GM12878 (cell line): ENCODE measurements around the gene SAP30L. TPM values are rescaled to one million over a fixed set of nuclear protein-coding genes. Genes with fewer than 3 reads are reported as not detected.

ENCODE experiments used
- ATAC-seq: fragments of 200-7000 bp; cut with Tn5 transposase; 3 replicates; pipeline ENCODE4 v1.9.1; 2020; ENCODE audit warnings: mild to moderate bottlenecking, moderate library complexity
- BruUV-seq: library from RNA; stranded (reverse); fragments of 400-500 nt; replicated peaks from 2 replicates; lab custom pipeline; 2021; lab: Mats Ljungman, UMichigan
- CTCF ChIA-PET: fragments of 300-600 bp; sonication (Branson Sonifier 250); formaldehyde crosslinking; extraction: SDS; loops from one replicate; lab custom pipeline; 2021; ENCODE audit warnings: inconsistent platforms; lab: Yijun Ruan, JAX
- POLR2A ChIA-PET: fragments of 350-600 bp; formaldehyde crosslinking; extraction: SDS; loops from one replicate; lab custom pipeline; 2021; ENCODE audit warnings: inconsistent platforms; lab: Charles Lee
- RAD21 ChIA-PET: fragments of 300-600 bp; sonication (Branson Sonifier 250); formaldehyde crosslinking; loops from one replicate; lab custom pipeline; 2023; ENCODE audit warnings: antibody characterized with exemption; ENCODE audit not compliant: unreplicated experiment; lab: Charles Lee
- SMC1A ChIA-PET: fragments of 300-600 bp; sonication (Branson Sonifier 250); formaldehyde crosslinking; loops from one replicate; lab custom pipeline; 2023; ENCODE audit not compliant: unreplicated experiment, uncharacterized antibody; lab: Charles Lee
- DNase-seq: peaks from one replicate; pipeline ENCODE4 v3.0.0-alpha.2; 2011; ENCODE audit warnings: low read depth, low spot score
- FAIRE-seq: peaks from 3 replicates; lab custom pipeline; 2011; peaks lifted over from hg19 to GRCh38; lab: Jason Lieb, UNC
- H2AFZ ChIP-seq: 2 replicates; pipeline ENCODE4 v1.6.0; 2011; ENCODE audit warnings: low read depth, low read length, control low read depth; ENCODE audit not compliant: control insufficient read depth
- H3K27ac ChIP-seq: 2 replicates; pipeline ENCODE4 v1.5.1; 2011; ENCODE audit warnings: control low read depth; ENCODE audit not compliant: control insufficient read depth, insufficient read depth
- H3K27me3 ChIP-seq, 2 experiments: replicated peaks in 1 of 2; 2 replicates each; pipeline versions ENCODE4 v1.6.0 to v1.6.1; 2011; ENCODE audit warnings: low read length in 1 of 2; ENCODE audit not compliant: control insufficient read depth in 2 of 2, insufficient read depth in 2 of 2
- H3K36me3 ChIP-seq, 2 experiments: 2 replicates each; pipeline ENCODE4 v1.5.1; 2011; ENCODE audit warnings: low read length in 1 of 2; ENCODE audit not compliant: control insufficient read depth in 2 of 2, insufficient read depth in 2 of 2
- H3K4me1 ChIP-seq: 2 replicates; pipeline ENCODE4 v1.6.1; 2011; ENCODE audit warnings: mild to moderate bottlenecking, low read length, moderate library complexity, mixed read lengths; ENCODE audit not compliant: control insufficient read depth, insufficient read depth
- H3K4me2 ChIP-seq: 2 replicates; pipeline ENCODE4 v1.6.0; 2011; ENCODE audit warnings: control low read depth; ENCODE audit not compliant: control insufficient read depth, insufficient read depth
- H3K4me3 ChIP-seq: fragments of 200-600 bp; sonication (generic); 2 replicates; pipeline ENCODE4 v1.5.1; 2016
- H3K79me2 ChIP-seq: 2 replicates; pipeline ENCODE4 v1.6.0; 2011; ENCODE audit warnings: low read length; ENCODE audit not compliant: control insufficient read depth, insufficient read depth
- H3K9ac ChIP-seq: 2 replicates; pipeline ENCODE4 v1.8.0; 2011; ENCODE audit warnings: low read length, control low read depth, mixed read lengths; ENCODE audit not compliant: control insufficient read depth, insufficient read depth
- H3K9me3 ChIP-seq: replicated peaks from 3 replicates; pipeline ENCODE4 v1.5.1; 2011; ENCODE audit warnings: mild to moderate bottlenecking, low read length; ENCODE audit not compliant: control insufficient read depth, insufficient read depth
- H4K20me1 ChIP-seq: 2 replicates; pipeline ENCODE4 v1.6.0; 2011; ENCODE audit not compliant: control insufficient read depth, insufficient read depth
- BMI1 ChIP-seq: fragments of 450-650 bp; IDR thresholded peaks from 2 replicates; pipeline ENCODE4 v1.6.1; 2016; ENCODE audit warnings: mild to moderate bottlenecking, moderate library complexity, borderline replicate concordance
- CHD4 ChIP-seq: fragments of 200-600 bp; sonication (generic); IDR thresholded peaks from 2 replicates; pipeline ENCODE4 v1.6.1; 2016; ENCODE audit warnings: mild to moderate bottlenecking
- CREB1 ChIP-seq: IDR thresholded peaks from 2 replicates; pipeline ENCODE4 v1.6.1; 2012; ENCODE audit warnings: low read depth, mild to moderate bottlenecking, inconsistent platforms
- EED ChIP-seq: sonication (generic); IDR thresholded peaks from 2 replicates; pipeline ENCODE4 v1.6.1; 2016; ENCODE audit warnings: antibody characterized with exemption, low read depth
- GABPA ChIP-seq: IDR thresholded peaks from 2 replicates; pipeline ENCODE4 v1.6.1; 2014; ENCODE audit warnings: antibody characterized with exemption, low read depth, mild to moderate bottlenecking, inconsistent platforms
- POLR2A ChIP-seq: IDR thresholded peaks from 2 replicates; pipeline ENCODE4 v1.6.1; 2011; ENCODE audit warnings: low read depth, mild to moderate bottlenecking, low read length
- SPI1 ChIP-seq: IDR thresholded peaks from 2 replicates; pipeline ENCODE4 v1.6.1; 2011; ENCODE audit warnings: low read depth, mild to moderate bottlenecking, low read length, moderate library complexity, borderline replicate concordance; ENCODE audit not compliant: insufficient read depth
- SREBF1 ChIP-seq: IDR thresholded peaks from 2 replicates; pipeline ENCODE4 v1.6.1; 2012; ENCODE audit warnings: mild to moderate bottlenecking, low read length
- STAT1 ChIP-seq: fragments of 450-650 bp; conservative IDR thresholded peaks from 2 replicates; pipeline ENCODE4 v1.6.1; 2014; ENCODE audit warnings: antibody characterized with exemption, mild to moderate bottlenecking
- TBL1XR1 ChIP-seq: IDR thresholded peaks from 2 replicates; pipeline ENCODE4 v1.6.1; 2012; ENCODE audit warnings: low read depth, low read length, improper control_type of control experiment
- TCF7 ChIP-seq: IDR thresholded peaks from 2 replicates; pipeline ENCODE4 v1.6.1; 2014; ENCODE audit warnings: antibody characterized with exemption, borderline replicate concordance
- ZBED1 ChIP-seq: IDR thresholded peaks from 2 replicates; pipeline ENCODE4 v1.6.1; 2016; ENCODE audit warnings: borderline replicate concordance
- WGBS: methylation state at CpG from one replicate; pipeline ENCODE4 v1.1.6; 2016; ENCODE audit warnings: low lambda C conversion rate; ENCODE audit not compliant: insufficient replicate concordance, insufficient coverage; ENCODE audit errors: missing lambda C conversion rate; 5-methylcytosine and 5-hydroxymethylcytosine counted together
- in situ Hi-C: fragments of 300-500 bp; cut with MboI; formaldehyde crosslinking; loops from 9 replicates; pipeline ENCODE4 v1.14.3; 2018; ENCODE audit warnings: mixed read lengths
- intact Hi-C: fragments of 100-400 bp; cut with micrococcal nuclease; formaldehyde crosslinking; loops from one replicate; pipeline ENCODE4 v1.14.2; 2022; ENCODE audit not compliant: unreplicated experiment
- polyA plus RNA-seq, 11 experiments: library from polyadenylated mRNA; depleted of rRNA in 4 of 11; unstranded in 6 of 11; stranded (reverse) in 5 of 11; fragments of >200 nt; fragmentation: Nextera tagmentation in 4 of 11; fragmentation: Illumina TruSeq in 1 of 11; extraction: Ambion mirVana in 4 of 11; extraction: Trizol in 1 of 11; gene quantifications; 1 replicate in 1 of 11; 2 replicates in 10 of 11; pipeline versions ENCODE4 v1.2.1 to v1.2.3, GENCODE V29; 2011 to 2016; ENCODE audit warnings: inconsistent platforms in 2 of 11, missing spikeins in 2 of 11, low read depth in 1 of 11
- total RNA-seq, 4 experiments: library from RNA; depleted of rRNA in 3 of 4; stranded (reverse); fragments of >200 nt in 3 of 4; fragmentation: Illumina TruSeq in 1 of 4; extraction: Trizol in 1 of 4; gene quantifications; 2 replicates each; pipeline versions ENCODE4 v1.2.1 to v1.2.3, GENCODE V29; 2013 to 2021
- TF ChIP-seq, protein P1 (sequence below), 3 experiments: IDR thresholded peaks in 2 of 3; conservative IDR thresholded peaks in 1 of 3; 2 replicates each; pipeline ENCODE4 v1.5.1; 2011; ENCODE audit warnings: low read depth in 3 of 3, low read length in 3 of 3, mild to moderate bottlenecking in 3 of 3, control low read depth in 2 of 3, moderate library complexity in 2 of 3, inconsistent platforms in 1 of 3, mixed read lengths in 1 of 3; ENCODE audit not compliant: control insufficient read depth in 2 of 3, insufficient read depth in 1 of 3; ENCODE audit errors: extremely low read depth in 1 of 3
- TF ChIP-seq, protein P2 (sequence below): fragments of 450-650 bp; IDR thresholded peaks from 2 replicates; pipeline ENCODE4 v1.6.1; 2018; ENCODE audit warnings: borderline replicate concordance, mild to moderate bottlenecking; ENCODE audit not compliant: partially characterized antibody
- TF ChIP-seq, protein P3 (sequence below): IDR thresholded peaks from 2 replicates; pipeline ENCODE4 v1.6.1; 2011; ENCODE audit warnings: low read depth, low read length, improper control_type of control experiment, borderline replicate concordance
- TF ChIP-seq, protein P4 (sequence below): fragments of 450-650 bp; IDR thresholded peaks from 2 replicates; pipeline ENCODE4 v1.6.1; 2017; ENCODE audit warnings: low read depth, mild to moderate bottlenecking, moderate library complexity

The SAP30L gene
- total and polyA plus RNA-seq, 10 of the 15 experiments (the other 5 are each of a cell fraction or from before 2014, with no cell fraction given) = 2.4 to 36.8 (median 15.7) TPM

DNA sequence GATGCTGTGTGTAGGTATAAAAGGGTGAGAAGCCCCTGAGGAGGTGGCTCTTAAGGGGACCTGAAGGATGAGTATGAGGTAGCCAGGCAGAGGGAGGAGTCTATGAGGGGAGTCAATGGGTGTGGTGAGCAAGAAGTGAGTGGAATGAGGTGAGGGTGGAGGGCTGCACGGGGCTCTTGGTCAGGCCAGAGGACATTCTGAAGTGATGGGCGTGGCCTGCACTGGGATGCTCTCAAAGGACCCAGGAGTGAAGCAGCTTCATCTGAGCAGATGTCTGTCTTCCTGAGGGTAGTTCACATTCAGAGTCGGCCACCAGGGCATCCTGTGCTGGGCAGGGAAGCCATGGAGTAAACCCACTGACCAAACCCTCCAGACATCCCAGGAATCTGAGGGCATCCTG is 45.1 kb upstream of the SAP30L start:
- ChIA-PET CTCF (no interaction called here), POLR2A (no interaction called here), RAD21 (no interaction called here), SMC1A (no interaction called here)
- Histone ChIP-seq H3K27ac (no peak overlapping the region), H2AFZ (no peak overlapping the region), H3K4me3 (no peak overlapping the region), H3K4me2 (no peak overlapping the region), H3K79me2 (no peaks in the 10 kb centered on the region), H3K36me3 (peaks cover 0 to 3% of the 10 kb centered on the region in 2 experiments; a peak in 2 of 4 replicates), H4K20me1 (no peaks in the 10 kb centered on the region), H3K9me3 (no peaks in the 10 kb centered on the region), H3K9ac (no peak overlapping the region), H3K4me1 (peaks cover 9% of the 10 kb centered on the region), H3K27me3 (no peaks in the 10 kb centered on the region)
- no peak for ATAC-seq
- DNase-seq = no peak
- intact Hi-C loops = no loop called here
- 93% methylated on average over 3 of the region's 3 CpGs for WGBS
- in situ Hi-C loops = loop anchor here (5.0 kb wide), 2 partner anchors 213 to 328 kb away; no protein-coding TSS in a partner anchor
- no peak for FAIRE-seq
- TF ChIP-seq GABPA (no peak), POLR2A (no peak), TCF7 (no peak), EED (no peak), SREBF1 (no peak), TBL1XR1 (no peak), SPI1 (no peak), STAT1 (no peak), CHD4 (no peak), CREB1 (no peak), BMI1 (no peak), ZBED1 (no peak)
- TF ChIP-seq, protein P1, sequence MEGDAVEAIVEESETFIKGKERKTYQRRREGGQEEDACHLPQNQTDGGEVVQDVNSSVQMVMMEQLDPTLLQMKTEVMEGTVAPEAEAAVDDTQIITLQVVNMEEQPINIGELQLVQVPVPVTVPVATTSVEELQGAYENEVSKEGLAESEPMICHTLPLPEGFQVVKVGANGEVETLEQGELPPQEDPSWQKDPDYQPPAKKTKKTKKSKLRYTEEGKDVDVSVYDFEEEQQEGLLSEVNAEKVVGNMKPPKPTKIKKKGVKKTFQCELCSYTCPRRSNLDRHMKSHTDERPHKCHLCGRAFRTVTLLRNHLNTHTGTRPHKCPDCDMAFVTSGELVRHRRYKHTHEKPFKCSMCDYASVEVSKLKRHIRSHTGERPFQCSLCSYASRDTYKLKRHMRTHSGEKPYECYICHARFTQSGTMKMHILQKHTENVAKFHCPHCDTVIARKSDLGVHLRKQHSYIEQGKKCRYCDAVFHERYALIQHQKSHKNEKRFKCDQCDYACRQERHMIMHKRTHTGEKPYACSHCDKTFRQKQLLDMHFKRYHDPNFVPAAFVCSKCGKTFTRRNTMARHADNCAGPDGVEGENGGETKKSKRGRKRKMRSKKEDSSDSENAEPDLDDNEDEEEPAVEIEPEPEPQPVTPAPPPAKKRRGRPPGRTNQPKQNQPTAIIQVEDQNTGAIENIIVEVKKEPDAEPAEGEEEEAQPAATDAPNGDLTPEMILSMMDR (IDR thresholded peaks at IDR 0.05 in 2 of 3, conservative IDR thresholded peaks at IDR 0.05 in 1 of 3; ENCODE audit: control insufficient read depth in 2 of 3, extremely low read depth in 1 of 3, insufficient read depth in 1 of 3, low read depth in 3 of 3, low read length in 3 of 3) = no peak
- TF ChIP-seq, protein P2, sequence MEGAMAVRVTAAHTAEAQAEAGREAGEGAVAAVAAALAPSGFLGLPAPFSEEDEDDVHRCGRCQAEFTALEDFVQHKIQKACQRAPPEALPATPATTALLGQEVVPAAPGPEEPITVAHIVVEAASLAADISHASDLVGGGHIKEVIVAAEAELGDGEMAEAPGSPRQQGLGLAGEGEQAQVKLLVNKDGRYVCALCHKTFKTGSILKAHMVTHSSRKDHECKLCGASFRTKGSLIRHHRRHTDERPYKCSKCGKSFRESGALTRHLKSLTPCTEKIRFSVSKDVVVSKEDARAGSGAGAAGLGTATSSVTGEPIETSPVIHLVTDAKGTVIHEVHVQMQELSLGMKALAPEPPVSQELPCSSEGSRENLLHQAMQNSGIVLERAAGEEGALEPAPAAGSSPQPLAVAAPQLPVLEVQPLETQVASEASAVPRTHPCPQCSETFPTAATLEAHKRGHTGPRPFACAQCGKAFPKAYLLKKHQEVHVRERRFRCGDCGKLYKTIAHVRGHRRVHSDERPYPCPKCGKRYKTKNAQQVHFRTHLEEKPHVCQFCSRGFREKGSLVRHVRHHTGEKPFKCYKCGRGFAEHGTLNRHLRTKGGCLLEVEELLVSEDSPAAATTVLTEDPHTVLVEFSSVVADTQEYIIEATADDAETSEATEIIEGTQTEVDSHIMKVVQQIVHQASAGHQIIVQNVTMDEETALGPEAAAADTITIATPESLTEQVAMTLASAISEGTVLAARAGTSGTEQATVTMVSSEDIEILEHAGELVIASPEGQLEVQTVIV = no peak
- TF ChIP-seq, protein P3, sequence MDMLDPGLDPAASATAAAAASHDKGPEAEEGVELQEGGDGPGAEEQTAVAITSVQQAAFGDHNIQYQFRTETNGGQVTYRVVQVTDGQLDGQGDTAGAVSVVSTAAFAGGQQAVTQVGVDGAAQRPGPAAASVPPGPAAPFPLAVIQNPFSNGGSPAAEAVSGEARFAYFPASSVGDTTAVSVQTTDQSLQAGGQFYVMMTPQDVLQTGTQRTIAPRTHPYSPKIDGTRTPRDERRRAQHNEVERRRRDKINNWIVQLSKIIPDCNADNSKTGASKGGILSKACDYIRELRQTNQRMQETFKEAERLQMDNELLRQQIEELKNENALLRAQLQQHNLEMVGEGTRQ = no peak
- TF ChIP-seq, protein P4, sequence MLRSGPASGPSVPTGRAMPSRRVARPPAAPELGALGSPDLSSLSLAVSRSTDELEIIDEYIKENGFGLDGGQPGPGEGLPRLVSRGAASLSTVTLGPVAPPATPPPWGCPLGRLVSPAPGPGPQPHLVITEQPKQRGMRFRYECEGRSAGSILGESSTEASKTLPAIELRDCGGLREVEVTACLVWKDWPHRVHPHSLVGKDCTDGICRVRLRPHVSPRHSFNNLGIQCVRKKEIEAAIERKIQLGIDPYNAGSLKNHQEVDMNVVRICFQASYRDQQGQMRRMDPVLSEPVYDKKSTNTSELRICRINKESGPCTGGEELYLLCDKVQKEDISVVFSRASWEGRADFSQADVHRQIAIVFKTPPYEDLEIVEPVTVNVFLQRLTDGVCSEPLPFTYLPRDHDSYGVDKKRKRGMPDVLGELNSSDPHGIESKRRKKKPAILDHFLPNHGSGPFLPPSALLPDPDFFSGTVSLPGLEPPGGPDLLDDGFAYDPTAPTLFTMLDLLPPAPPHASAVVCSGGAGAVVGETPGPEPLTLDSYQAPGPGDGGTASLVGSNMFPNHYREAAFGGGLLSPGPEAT = no peak
- no TSS peak for BruUV-seq
